Choroid plexus epithelial cell (primary cell): Measurements from ENCODE around the gene IFT122.
"Not testable (repeated sequence)": the region's sequence is repeated elsewhere in the genome, so short reads cannot be mapped to it uniquely, and the experiment has no call there.

Experiments used
- DNase-seq: peaks from one replicate; pipeline ENCODE4 v3.0.0-alpha.2; 2010; ENCODE audit warnings: low read depth
- H3K4me3 ChIP-seq: 2 replicates; pipeline ENCODE4 v1.5.1; 2011; ENCODE audit warnings: low read depth, mild to moderate bottlenecking, control low read depth, low read length, moderate library complexity
- TF ChIP-seq, protein P1 (sequence below): conservative IDR thresholded peaks from 2 replicates; pipeline ENCODE4 v1.5.1; 2011; ENCODE audit warnings: low read depth, mild to moderate bottlenecking, control low read depth, inconsistent platforms, low read length, moderate library complexity

Gene IFT122

DNA sequence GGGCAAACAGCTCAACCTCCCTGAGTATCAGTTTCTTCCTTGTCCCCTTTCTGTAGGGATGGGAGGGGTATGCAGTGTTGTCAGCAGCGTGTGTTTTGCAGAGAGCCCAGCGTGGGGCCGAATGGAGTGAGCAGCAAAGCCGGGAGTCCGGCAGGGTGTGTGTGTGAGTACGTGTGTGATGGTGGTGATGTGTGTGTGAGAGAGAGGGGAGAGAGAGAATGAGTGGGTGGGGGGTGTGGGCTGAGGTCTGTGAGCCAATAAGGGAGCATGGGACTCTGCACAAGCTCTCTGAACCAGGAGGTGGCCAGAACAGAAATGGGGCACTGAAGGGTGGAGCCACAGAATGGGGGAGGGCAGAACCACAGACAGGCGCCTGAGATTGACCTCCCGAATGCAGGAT lies 43.8 kb downstream of the IFT122 start:
- no peak overlapping the region for H3K4me3 ChIP-seq
- DNase-seq, result no peak
- TF ChIP-seq, protein P1, sequence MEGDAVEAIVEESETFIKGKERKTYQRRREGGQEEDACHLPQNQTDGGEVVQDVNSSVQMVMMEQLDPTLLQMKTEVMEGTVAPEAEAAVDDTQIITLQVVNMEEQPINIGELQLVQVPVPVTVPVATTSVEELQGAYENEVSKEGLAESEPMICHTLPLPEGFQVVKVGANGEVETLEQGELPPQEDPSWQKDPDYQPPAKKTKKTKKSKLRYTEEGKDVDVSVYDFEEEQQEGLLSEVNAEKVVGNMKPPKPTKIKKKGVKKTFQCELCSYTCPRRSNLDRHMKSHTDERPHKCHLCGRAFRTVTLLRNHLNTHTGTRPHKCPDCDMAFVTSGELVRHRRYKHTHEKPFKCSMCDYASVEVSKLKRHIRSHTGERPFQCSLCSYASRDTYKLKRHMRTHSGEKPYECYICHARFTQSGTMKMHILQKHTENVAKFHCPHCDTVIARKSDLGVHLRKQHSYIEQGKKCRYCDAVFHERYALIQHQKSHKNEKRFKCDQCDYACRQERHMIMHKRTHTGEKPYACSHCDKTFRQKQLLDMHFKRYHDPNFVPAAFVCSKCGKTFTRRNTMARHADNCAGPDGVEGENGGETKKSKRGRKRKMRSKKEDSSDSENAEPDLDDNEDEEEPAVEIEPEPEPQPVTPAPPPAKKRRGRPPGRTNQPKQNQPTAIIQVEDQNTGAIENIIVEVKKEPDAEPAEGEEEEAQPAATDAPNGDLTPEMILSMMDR, result no peak

DNA sequence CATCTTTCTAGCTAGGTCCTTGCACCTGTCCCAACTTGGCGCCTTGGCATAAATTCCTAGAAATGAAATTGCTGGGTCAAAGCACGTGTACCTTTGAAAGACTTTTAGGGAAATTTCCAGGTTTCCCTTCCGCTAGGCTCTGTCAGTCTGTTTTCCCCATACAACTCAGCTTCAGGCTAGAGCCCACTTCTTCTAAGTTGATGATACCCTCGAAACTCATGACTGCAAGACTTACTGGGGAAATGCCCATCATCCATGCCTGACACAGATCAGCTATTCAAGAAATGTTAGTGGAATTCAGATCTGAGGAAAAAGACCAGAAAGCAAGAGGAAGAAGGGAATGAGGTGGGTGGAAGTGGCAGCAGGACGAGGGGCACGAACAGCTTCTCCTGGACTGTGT lies 45.1 kb downstream of the IFT122 start:
- DNase-seq, H3K4me3 ChIP-seq: not testable (repeated sequence)

DNA sequence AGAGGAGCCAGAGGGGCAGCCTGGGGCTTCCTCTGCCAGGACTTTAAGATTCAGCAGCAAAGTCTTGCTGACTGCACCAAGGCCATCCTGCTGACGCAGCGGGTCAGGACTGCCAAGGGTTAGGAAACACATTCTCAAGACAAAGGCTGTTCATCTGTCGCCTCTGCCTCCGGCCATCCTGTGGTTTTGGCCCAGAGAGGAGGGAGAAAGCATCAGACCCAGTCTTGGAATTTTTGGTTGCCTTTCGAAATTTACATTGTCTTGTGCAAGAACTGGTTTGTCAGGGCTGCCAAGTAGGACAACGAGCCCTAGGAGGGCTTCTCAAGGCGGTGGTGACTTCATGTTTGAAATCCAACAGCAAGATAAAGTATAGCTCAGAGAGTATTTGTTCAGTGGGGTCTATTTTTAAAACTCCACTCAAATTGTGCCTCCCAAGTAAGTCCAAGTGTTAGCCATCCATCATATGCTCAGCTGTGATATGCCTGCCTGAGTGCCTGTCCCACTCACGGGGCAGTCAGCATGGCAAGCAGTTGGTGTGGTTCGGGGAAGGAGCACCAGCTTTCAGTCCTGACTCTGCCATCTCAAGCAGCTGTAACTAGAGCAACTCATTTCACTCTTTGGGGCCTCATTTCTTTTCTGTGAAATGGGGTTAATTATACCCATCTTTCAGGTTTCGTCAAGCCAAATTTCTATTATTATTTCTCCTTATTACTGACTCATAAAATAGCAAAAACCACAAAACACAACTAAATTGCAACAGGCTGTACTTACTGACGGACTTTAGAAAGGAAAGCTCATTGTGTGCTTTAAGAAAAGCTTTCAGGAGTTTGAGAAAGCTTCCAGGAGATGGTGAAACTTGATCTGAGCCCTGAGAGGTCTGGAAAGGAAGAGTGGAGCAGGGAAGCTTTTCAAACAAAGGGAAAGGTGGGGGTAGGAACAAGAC lies 46.0 kb downstream of the IFT122 start:
- TF ChIP-seq, protein P1, result no peak
- H3K4me3 ChIP-seq, result peak overlapping the region; percentile 23
- DNase-seq, result peak; percentile 98

- TF ChIP-seq, protein P1, result no peak
- H3K4me3 ChIP-seq, result no peak overlapping the region
- no peak for DNase-seq
Measured at GRCh38 chr3:129486664-129487035, 46.6 kb downstream of the IFT122 start.

DNA sequence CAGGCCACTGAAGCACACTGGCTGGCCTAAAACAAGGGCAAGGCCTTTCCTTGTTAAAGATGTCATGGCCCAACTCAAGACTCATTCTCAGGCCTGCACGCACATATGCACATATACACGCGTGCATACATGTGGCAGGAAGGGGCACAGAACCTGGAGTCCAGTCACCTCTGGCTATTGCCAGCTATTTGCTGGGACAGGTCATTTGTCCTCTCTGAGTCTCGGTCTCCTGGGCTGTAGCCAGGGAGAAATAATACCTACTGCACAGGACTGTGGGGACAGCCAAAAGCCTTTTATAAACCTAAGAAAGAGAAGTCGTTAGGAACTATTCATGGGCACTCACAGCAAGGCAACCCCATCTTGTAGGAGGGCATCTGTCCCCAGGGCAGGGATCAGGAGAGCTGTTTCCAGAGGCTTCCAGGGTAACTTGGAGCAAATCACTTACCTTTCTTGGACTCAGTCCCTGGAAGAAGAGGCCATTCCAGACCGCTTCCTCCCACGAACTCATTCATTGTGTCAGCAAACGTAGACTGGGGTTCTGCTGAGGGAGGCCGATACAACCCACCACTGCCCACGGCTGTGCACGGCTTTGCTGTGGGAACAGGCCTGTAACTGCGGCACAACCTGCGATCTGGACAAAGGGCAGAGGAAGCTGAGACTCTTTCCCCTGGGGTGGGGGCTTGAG lies 47.3 kb downstream of the IFT122 start:
- TF ChIP-seq, protein P1, result no peak
- DNase-seq, result no peak
- no peak overlapping the region for H3K4me3 ChIP-seq

DNA sequence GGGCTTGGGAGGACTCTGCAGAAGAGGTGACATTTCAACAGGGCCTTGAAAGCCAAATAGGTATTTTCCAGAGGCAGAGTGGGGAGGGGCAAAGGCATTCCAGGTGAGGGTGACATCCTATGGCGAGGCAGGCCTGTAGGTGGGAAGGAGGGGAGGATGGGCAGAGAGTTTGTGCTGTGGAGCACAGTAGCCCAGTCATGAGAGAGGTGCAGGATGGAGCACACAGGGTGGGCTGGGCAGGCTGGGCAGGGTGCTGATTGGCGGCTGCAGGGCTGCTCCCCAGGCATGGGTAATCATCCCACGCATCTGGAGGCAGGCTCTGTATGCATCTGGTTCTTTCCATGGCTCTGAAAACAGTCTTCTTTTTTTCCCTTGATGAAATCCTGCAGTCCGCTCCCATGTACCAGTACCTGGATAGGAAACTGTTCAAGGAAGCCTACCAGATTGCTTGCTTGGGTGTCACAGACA lies 47.9 kb downstream of the IFT122 start:
- not testable (repeated sequence) for H3K4me3 ChIP-seq

GRCh38 chr3:129489258-129489657 lies 49.2 kb downstream of the IFT122 start:
- not testable (repeated sequence) for DNase-seq, H3K4me3 ChIP-seq

More for the DNA sequence above, 47.9 kb downstream of the IFT122 start:
- not testable (repeated sequence) for DNase-seq

DNA sequence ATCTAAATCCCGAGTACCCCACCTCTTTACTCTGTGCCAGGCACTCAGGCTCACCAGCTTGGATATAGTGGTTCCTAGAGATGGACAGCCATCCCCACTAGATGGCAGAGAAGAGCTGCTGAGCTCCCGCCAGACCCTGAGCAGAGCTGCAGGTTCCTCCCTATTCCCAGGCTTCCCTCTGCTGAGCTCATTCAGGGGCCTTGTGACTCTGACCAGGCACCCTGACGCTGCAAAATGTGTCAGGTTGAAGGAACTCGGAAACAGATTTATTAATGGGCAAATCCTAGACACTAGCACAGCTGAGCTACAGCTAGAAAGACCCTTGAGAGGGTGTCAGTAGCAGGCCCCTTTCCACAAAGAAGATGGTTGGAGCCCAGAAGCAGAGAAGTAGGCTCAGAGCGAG lies 50.2 kb downstream of the IFT122 start:
- H3K4me3 ChIP-seq, result no peak overlapping the region
- TF ChIP-seq, protein P1, result peak; percentile 97
- peak; percentile 98 for DNase-seq

DNA sequence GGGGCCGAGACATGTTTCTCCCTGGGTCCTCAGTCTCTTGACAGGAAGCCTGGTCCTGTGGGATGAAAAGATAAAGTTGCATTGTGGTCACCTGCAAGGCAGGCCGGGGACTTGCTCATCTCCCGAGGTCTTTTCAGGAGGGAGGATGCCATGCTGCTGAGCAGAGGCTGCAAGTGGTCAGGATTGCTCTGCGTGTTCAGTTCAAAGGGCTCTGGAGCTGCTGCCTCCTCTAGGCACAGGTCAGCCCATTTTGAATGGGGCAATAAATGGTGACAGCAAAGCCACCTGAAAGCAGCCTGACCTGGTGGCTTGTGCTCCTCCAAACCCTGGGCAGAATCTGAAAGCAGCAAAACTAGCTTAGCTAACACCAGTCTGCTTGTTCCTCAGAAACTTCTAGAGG lies 51.1 kb downstream of the IFT122 start:
- not testable (repeated sequence) for H3K4me3 ChIP-seq, DNase-seq
